ENCODE results near the gene CFH. TPM values are rescaled to one million over a fixed set of nuclear protein-coding genes. Genes with fewer than 3 reads are reported as not detected.

CFH gene
- total and polyA plus RNA-seq, 8 donors, result 5.5 to 198 (median 43.9) TPM

GRCh38 chr1:196678510-196678884 lies 26.7 kb downstream of the CFH start:
- no peak overlapping the region for H3K27ac ChIP-seq
- no peak for TF ChIP-seq POLR2AphosphoS5 (IDR thresholded peaks at IDR 0.05)
- no peak for TF ChIP-seq EP300 (IDR thresholded peaks at IDR 0.05)
- no peak for TF ChIP-seq POLR2A (IDR thresholded peaks at IDR 0.05)
- no peak for TF ChIP-seq CTCF (IDR thresholded peaks at IDR 0.05)
- H3K9me3 ChIP-seq, result no peaks in the 10 kb centered on the region
- peaks cover 0 to 3% (median 0%) of the 10 kb centered on the region in 4 donors for H3K36me3 ChIP-seq
- intact Hi-C loops (cut with DNase I; ENCODE audit: low total_unique reads), result no loop called here
- no peaks in the 10 kb centered on the region for H3K4me1 ChIP-seq
- no peaks in the 10 kb centered on the region for H3K27me3 ChIP-seq
- H3K4me3 ChIP-seq, result no peak overlapping the region
- DNase-seq, result no peak
- 35 to 62% (median 42%) methylated on average over 3 of the region's 3 CpGs for WGBS, 5 donors

GRCh38 chr1:196680107-196680506 lies 28.3 kb downstream of the CFH start:
- TF ChIP-seq POLR2A (IDR thresholded peaks at IDR 0.05) (no peak), EP300 (IDR thresholded peaks at IDR 0.05) (no peak), CTCF (IDR thresholded peaks at IDR 0.05) (no peak), POLR2AphosphoS5 (IDR thresholded peaks at IDR 0.05) (no peak)
- Histone ChIP-seq H3K27ac (no peak overlapping the region), H3K36me3 (peaks cover 0 to 3% (median 0%) of the 10 kb centered on the region in 4 donors), H3K9me3 (no peaks in the 10 kb centered on the region), H3K4me3 (no peak overlapping the region), H3K4me1 (no peaks in the 10 kb centered on the region), H3K27me3 (no peaks in the 10 kb centered on the region)
- intact Hi-C loops (cut with DNase I; ENCODE audit: low total_unique reads), result no loop called here
- no peak for DNase-seq
- WGBS, 5 donors, result 59 to 79% (median 68%) methylated on average over 2 of the region's 2 CpGs

- Histone ChIP-seq H3K9me3 (no peaks in the 10 kb centered on the region), H3K36me3 (peaks cover 0 to 15% (median 4%) of the 10 kb centered on the region in 4 donors), H3K27ac (no peak overlapping the region), H3K27me3 (no peaks in the 10 kb centered on the region), H3K4me3 (no peak overlapping the region), H3K4me1 (no peaks in the 10 kb centered on the region)
- intact Hi-C loops (cut with DNase I; ENCODE audit: low total_unique reads), result no loop called here
- TF ChIP-seq POLR2AphosphoS5 (IDR thresholded peaks at IDR 0.05) (no peak), CTCF (IDR thresholded peaks at IDR 0.05) (no peak), POLR2A (IDR thresholded peaks at IDR 0.05) (no peak), EP300 (IDR thresholded peaks at IDR 0.05) (no peak)
- DNase-seq, result no peak
- 72 to 91% (median 90%) methylated on average over 4 of the region's 4 CpGs for WGBS, 5 donors
These were observed 32.6 kb downstream of the CFH start for GRCh38 chr1:196684476-196684875.

GRCh38 chr1:196685506-196685905 lies 33.7 kb downstream of the CFH start:
- Histone ChIP-seq H3K9me3 (no peaks in the 10 kb centered on the region), H3K4me3 (no peak overlapping the region), H3K36me3 (peaks cover 0 to 17% (median 5%) of the 10 kb centered on the region in 4 donors), H3K4me1 (no peaks in the 10 kb centered on the region), H3K27ac (no peak overlapping the region), H3K27me3 (no peaks in the 10 kb centered on the region)
- no peak for DNase-seq
- TF ChIP-seq EP300 (IDR thresholded peaks at IDR 0.05), result no peak
- no peak for TF ChIP-seq CTCF (IDR thresholded peaks at IDR 0.05)
- TF ChIP-seq POLR2A (IDR thresholded peaks at IDR 0.05), result no peak
- TF ChIP-seq POLR2AphosphoS5 (IDR thresholded peaks at IDR 0.05), result no peak
- intact Hi-C loops (cut with DNase I; ENCODE audit: low total_unique reads), result no loop called here
- WGBS, 5 donors, result 76 to 91% (median 87%) methylated on average over 1 of the region's 1 CpG

Data from stomach (tissue), 9 donors.